Rectal smooth muscle tissue (tissue), 1 donor: Measurements from ENCODE around the gene UCKL1.

Experiments
- H3K27ac ChIP-seq: one replicate; pipeline ENCODE4 v1.7.0; 2013; ENCODE audit warnings: low read depth, low read length, inconsistent platforms
- H3K27me3 ChIP-seq: one replicate; pipeline ENCODE4 v1.7.0; 2013; ENCODE audit warnings: low read length; ENCODE audit not compliant: control insufficient read depth, insufficient read depth
- H3K36me3 ChIP-seq: one replicate; pipeline ENCODE4 v1.7.0; 2013; ENCODE audit warnings: low read length; ENCODE audit not compliant: control insufficient read depth, insufficient read depth
- H3K4me1 ChIP-seq: one replicate; pipeline ENCODE4 v1.7.0; 2013; ENCODE audit warnings: low read length; ENCODE audit not compliant: control insufficient read depth, insufficient read depth
- H3K4me3 ChIP-seq: one replicate; pipeline ENCODE4 v1.7.0; 2013; ENCODE audit warnings: low read length
- H3K9ac ChIP-seq: one replicate; pipeline ENCODE4 v1.7.0; 2013; ENCODE audit warnings: low read length

Gene UCKL1

DNA sequence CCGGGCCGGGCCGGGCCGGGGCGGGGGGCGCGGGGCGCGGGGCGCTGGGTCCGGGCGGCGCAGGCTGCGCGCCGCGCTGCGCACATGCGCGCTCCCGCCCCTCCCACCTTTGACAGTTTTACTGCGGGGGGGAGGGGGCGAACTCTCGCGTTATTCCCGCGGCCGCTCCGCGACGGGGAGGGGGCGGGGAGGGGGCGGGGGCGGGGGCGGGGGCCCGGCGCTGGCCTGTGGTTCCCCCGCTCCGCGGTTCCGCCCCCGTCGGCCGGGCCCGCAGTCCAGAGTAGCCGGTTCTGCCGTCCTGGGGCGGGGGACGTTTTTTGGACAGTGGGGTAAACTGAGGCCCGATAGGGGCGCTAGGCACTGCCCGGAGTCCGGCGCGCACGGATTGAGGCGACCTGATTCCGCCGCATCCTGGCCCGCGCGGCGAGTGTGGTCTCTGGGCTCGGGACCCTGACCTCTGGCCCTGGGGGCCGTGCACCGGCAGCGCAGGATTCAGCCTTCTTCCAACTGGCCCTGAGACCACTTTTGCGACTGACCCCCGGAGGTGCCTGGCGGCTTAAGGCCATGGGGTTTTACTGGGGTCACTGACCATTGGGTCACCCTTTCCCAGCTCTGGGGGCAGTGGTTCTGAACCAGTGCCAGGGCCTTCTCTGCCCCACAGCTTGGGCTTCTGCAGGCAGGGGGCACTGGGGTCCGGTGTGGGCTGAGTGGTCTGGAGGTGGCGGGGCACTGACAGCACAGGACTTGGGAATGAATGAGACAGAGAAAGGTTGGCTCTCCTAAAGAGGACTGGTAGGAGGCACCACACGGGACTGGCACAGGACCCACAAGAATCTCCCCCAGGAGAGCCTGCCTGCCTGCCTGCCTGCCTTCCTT lies 13.9 kb upstream of the UCKL1 start, which contains the start of gene ZNF512B:
Gene ZNF512B (minus strand): TSS at position 93 of the 876 bp plus-strand sequence. CDS start 1,980 bp downstream, outside the sequence.
- peak within 1 kb of the TSS; percentile 55 for H3K9ac ChIP-seq
- no peaks in the 10 kb centered on the region for H3K36me3 ChIP-seq
- peak within 1 kb of the TSS; percentile 75 for H3K4me3 ChIP-seq
- H3K27ac ChIP-seq, result peak within 1 kb of the TSS; percentile 52
- H3K4me1 ChIP-seq, result peaks cover 6% of the 10 kb centered on the region
- H3K27me3 ChIP-seq, result no peaks in the 10 kb centered on the region

DNA sequence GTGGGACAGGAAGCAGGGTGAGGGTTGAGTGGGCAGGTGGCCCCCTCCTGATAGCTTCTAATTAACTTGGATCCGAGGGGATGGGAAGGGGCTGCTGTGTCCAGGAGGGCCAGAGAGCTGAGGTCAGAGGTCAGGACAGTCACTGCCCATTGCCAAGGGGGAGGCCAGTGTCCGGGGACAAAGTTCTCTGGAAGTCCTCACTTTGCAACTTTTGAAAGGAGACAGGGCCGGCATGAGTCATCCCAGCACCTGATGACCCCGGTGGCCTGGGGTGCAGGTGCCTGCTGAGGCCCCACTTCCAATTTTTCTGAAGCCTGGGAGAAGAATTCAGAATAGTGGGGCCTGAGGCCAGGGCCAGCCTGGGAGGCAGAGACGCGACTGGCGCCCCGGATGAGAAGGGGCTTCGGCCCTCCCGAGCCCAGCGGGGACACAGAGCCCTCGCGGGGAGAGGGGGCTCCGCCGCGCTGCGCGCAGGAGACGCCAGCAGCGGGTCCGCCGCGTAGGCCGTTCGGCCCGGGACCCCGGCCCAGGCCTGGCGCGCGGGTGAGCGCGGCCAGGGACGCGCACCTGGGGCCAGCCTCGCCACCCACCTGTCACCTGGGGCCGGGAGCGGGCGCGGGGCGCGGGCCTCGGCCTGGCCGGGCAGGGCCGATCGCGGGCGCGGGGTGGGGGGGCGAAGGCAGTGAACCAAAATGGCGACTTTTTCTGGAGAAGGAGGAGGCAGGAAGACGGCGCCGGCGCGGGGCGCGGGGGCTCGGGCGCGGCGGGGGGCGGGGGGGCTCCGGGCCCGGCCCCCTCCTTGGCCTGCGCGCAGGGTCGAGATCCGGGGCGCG lies 12.9 kb upstream of the UCKL1 start:
- H3K36me3 ChIP-seq, result no peaks in the 10 kb centered on the region
- H3K9ac ChIP-seq, result peak overlapping the region; percentile 55
- H3K4me1 ChIP-seq, result peaks cover 6% of the 10 kb centered on the region
- no peaks in the 10 kb centered on the region for H3K27me3 ChIP-seq
- peak overlapping the region; percentile 75 for H3K4me3 ChIP-seq
- peak overlapping the region; percentile 52 for H3K27ac ChIP-seq

DNA sequence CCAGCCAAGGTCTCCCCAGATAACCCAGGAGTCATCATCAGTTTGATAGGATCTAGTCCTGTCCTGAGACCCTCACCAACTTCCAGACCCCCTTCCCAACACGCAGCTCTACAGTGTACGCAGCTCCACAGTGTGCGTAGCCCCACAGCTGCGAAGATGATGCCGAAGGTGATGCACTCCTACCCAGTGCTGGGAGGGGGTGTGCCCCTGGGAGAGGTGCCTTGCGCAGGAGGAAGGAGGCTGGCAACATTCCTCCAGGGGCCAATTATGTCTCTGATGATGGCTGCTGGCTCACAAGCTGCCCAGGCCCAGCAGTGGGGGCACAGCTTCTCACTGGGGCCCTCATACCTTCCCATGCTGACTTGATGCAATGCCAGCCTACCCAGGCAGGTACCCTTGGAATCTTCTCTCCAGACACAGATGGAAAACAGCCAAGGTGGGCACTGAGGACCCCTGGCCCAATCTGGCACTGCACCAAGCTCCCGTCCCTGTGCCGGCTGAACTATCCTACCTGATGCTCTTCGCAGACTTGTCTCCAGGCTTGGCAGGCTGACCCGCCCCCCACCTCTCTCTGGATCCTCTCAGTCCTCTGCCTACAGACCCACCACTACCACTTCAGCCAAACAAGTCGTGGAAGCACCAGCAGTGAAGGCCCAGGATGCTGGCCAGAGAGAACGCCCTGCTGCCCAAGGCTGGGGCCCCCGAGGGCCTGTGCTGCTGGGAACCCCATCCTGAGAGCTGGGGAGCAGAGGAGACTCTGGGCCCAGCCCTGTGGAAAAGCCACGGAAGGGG lies 12.1 kb upstream of the UCKL1 start:
- H3K4me1 ChIP-seq, result peaks cover 6% of the 10 kb centered on the region
- peak overlapping the region; percentile 52 for H3K27ac ChIP-seq
- H3K36me3 ChIP-seq, result no peaks in the 10 kb centered on the region
- H3K9ac ChIP-seq, result peak overlapping the region; percentile 55
- no peaks in the 10 kb centered on the region for H3K27me3 ChIP-seq
- peak overlapping the region; percentile 75 for H3K4me3 ChIP-seq

DNA sequence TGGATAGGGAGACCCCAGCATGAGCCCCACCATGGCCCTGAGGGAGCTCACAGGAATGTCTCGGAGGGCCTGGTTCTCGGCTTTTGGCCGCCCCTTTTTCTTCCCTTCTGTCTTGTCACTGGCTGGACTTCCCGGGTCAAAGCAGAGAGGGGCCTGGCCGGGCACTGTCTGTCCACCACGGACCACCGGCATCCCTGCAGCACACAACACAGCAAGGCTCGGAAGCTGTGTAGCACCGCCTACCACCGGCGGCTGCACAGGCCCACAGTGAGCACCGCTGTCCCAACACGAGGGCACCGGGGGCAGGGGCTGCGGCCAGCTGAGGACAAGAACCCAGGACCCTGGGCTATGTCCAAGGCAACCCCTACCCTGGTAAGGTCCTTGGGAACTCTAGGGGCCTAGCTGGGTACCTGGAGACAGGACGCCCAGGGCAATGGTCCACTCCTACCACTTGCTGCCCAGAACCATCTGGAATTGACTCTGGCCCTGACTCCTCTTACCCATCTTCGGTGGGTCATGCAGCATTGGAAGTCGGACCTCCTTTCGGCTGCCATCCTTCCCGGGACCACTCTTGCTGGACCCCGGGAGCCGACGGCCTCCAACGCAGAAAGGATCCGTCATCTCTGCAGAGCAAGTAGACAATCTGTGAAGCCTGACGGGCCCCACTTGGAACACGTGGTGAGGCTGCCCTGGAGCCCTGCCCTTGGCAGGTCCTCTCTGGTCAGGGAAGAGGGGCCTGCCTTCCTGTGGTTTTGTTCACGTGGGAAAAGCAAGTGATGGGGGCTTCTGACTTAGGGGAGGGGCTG lies 11.3 kb upstream of the UCKL1 start:
- Histone ChIP-seq H3K4me3 (no peak overlapping the region), H3K4me1 (peaks cover 6% of the 10 kb centered on the region), H3K27me3 (no peaks in the 10 kb centered on the region), H3K9ac (no peak overlapping the region), H3K36me3 (no peaks in the 10 kb centered on the region), H3K27ac (no peak overlapping the region)

DNA sequence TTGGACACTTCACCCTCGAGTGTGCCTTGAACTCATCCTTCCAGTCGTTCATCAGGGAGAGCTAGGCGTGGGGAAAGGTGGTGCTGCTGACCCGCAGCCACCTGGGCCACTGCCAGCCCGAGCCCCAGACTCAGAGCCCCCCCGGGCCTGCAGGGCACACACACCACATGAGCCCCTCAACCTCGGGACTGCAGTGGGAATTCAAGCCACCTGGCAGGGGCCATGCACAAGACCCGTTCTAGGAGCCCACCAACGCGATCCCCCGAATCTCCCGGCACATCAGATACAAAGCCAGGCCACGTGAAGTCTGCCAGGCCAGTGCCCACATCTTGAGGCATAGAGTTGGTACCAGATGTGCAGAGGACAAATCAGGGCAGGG lies 10.7 kb upstream of the UCKL1 start:
- no peak overlapping the region for H3K4me3 ChIP-seq
- no peaks in the 10 kb centered on the region for H3K36me3 ChIP-seq
- no peak overlapping the region for H3K9ac ChIP-seq
- peaks cover 6% of the 10 kb centered on the region for H3K4me1 ChIP-seq
- H3K27me3 ChIP-seq, result no peaks in the 10 kb centered on the region
- H3K27ac ChIP-seq, result no peak overlapping the region

DNA sequence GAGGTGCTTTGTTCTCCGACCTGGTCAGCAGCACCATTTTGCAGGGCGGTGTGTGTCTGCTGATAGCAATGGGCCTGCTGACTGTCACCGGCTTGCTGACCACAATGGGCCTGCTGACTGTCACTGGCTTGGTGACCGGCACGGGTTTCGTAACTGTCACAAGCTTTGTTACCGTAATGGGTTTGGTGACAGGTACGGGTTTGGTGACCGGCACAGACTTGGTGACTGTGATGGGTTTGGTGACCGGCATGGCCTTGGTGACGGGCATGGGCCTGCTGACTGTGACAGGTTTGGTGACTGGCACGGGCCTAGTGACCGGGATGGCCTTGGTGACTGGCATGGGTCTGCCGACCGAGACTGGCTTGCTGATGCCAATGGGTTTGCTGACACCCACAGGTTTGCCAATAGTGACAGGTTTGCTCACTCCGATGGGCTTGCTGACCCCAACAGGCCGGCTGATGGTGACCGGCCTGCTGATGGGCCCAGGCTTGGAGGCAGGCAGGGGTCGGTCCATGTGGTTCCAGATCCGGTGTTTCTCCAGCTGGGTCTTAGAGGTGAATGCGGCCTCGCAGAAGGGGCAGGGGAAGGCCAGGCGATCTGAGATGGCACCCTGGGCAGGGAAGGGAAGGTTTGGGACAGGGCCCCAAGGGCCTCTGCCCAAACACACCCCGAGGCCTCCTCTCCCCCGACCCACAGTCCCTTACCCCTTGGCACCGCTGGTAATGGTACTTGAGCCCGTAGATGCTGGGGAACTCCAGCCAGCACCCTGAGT lies 10.1 kb upstream of the UCKL1 start:
- H3K4me3 ChIP-seq, result no peak overlapping the region
- H3K4me1 ChIP-seq, result peaks cover 6% of the 10 kb centered on the region
- H3K27ac ChIP-seq, result no peak overlapping the region
- H3K27me3 ChIP-seq, result no peaks in the 10 kb centered on the region
- H3K36me3 ChIP-seq, result no peaks in the 10 kb centered on the region
- no peak overlapping the region for H3K9ac ChIP-seq

DNA sequence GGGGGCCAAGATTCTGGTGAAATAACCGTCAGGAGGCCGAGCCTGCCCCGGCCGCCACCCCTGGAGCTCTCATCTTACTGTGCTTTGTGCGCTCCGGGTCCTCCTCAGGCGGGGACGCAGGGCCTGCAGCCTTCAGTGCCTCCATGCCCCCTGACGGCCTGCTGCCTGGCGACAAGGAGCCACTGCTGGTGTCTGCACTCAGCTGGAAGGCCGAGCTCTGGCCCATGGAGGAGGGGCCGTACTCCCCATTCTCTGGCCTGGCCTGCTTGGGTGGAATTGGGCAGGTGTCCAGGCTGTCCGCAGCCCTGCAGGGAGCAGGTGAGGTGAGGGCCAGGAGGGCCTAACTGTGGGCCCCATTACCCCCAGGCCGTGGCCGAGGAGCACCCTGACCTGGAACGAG lies 8.2 kb upstream of the UCKL1 start:
- Histone ChIP-seq H3K36me3 (no peaks in the 10 kb centered on the region), H3K4me1 (peaks cover 4% of the 10 kb centered on the region), H3K9ac (no peak overlapping the region), H3K27me3 (no peaks in the 10 kb centered on the region), H3K27ac (no peak overlapping the region), H3K4me3 (no peak overlapping the region)

DNA sequence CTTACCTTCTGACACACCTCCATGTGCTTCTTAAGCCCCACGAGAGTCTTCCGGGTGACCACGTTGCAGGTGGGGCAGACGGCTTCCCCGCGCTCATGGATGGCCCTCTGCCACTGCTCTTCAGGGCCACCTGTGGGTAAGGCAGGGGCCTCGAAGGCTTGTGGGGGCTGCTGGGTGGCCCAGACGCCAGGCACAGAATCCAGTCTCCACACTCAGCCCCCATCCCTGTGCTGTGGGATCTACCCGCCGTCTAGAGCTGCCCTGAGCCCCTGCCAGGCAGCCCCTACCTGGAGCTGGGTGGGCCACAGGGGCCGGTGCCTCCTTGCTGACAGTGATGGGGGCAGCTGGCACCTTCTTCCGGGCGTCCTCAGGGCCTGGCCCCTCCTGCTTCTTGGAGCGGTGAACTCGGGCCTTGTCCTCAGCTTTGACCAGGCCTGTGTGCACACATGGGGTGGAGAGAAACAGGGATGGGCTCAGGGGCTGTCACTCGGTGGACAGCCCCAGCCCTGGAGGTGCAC lies 7.6 kb upstream of the UCKL1 start:
- Histone ChIP-seq H3K27ac (no peak overlapping the region), H3K4me1 (peaks cover 2% of the 10 kb centered on the region), H3K27me3 (no peaks in the 10 kb centered on the region), H3K36me3 (no peaks in the 10 kb centered on the region), H3K4me3 (no peak overlapping the region), H3K9ac (no peak overlapping the region)

DNA sequence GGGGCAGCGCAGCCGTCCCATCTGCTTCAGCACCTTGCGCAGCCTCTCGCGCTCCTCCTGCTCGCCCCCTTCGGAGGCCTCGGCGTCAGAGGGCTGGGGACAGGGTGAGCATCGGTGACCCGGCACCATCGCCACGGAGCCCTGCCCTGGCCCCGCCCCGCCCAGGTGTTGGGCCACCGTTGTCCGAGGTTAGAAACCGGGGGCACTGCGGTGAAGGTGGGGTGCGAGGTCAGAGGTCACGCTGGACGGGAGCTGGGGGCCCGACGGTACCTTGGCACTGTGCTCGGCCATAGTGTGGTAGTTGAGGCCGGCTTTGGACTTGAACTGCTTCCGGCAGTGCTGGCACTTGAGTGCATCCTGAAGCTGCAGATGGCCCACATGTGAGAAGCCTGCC lies 7.1 kb upstream of the UCKL1 start:
- no peaks in the 10 kb centered on the region for H3K27me3 ChIP-seq
- H3K4me1 ChIP-seq, result no peaks in the 10 kb centered on the region
- H3K4me3 ChIP-seq, result no peak overlapping the region
- no peak overlapping the region for H3K9ac ChIP-seq
- no peak overlapping the region for H3K27ac ChIP-seq
- no peaks in the 10 kb centered on the region for H3K36me3 ChIP-seq

DNA sequence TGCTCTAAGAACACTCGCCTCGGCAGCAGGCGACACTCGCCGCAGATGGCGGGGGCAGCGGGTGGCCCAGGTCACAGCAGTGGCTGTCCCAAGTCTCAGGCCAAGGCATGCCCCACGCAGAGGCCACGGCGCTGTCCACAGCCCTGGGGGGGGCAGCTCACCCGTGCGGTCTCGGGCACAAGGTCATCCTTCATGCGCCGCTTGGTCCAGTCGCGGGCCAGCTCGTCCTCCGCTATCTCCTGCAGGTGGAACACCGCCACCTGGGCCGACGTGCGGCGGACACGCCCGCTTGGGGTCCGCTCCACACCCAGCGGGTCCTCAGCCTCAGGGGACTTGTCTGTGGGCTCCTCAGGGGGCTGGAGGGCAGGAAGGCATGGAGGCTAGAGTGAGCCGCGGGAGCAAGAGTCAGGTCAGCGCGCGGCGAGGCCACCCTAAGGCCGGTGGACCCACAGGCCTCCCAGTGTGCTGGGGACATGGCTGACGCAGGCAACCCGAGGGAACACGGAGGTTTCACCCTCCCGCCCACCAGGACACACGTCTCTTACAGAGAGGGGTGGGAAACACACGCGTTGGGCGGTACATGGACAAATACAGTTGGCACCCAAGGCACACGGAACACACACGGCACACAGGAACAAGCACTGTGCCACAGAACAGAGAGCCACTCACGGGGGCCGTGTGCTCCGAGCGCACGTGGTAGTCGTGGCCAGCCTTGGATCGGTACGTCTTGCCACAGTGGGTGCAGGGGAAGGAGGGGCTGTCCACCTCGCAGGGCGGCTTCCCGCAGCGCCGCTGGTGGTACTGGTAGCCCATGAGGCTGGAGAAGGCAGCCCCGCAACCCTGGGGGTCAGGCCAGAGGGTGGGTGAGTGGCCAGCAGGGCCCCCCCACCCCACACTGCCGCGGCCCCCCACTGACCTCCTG lies 6.5 kb upstream of the UCKL1 start:
- Histone ChIP-seq H3K4me3 (no peak overlapping the region), H3K27me3 (no peaks in the 10 kb centered on the region), H3K36me3 (no peaks in the 10 kb centered on the region), H3K4me1 (no peaks in the 10 kb centered on the region), H3K27ac (no peak overlapping the region), H3K9ac (no peak overlapping the region)
